Glutamatergic neuron (in vitro differentiated cells): ENCODE results near the gene CSAD. TPM values are rescaled to one million over a fixed set of nuclear protein-coding genes. Genes with fewer than 3 reads are reported as not detected.

Experiments used
- DNase-seq: peaks from one replicate; pipeline ENCODE4 v3.0.0; 2022
- H3K27ac Mint-ChIP-seq: one replicate; pipeline ENCODE4 v1.8.0; 2020; ENCODE audit warnings: mild to moderate bottlenecking, mixed read lengths, inconsistent platforms; ENCODE audit not compliant: unreplicated experiment
- H3K27me3 Mint-ChIP-seq: one replicate; pipeline ENCODE4 v1.8.0; 2020; ENCODE audit warnings: mild to moderate bottlenecking, moderate library complexity, mixed read lengths, inconsistent platforms; ENCODE audit not compliant: unreplicated experiment
- H3K36me3 Mint-ChIP-seq: one replicate; pipeline ENCODE4 v1.8.0; 2020; ENCODE audit warnings: mild to moderate bottlenecking, mixed read lengths, inconsistent platforms; ENCODE audit not compliant: unreplicated experiment
- H3K4me1 Mint-ChIP-seq: one replicate; pipeline ENCODE4 v1.8.0; 2020; ENCODE audit warnings: mild to moderate bottlenecking, low read depth, mixed read lengths, inconsistent platforms; ENCODE audit not compliant: unreplicated experiment
- H3K4me3 Mint-ChIP-seq: one replicate; pipeline ENCODE4 v1.8.0; 2020; ENCODE audit warnings: mild to moderate bottlenecking, mixed read lengths, inconsistent platforms; ENCODE audit not compliant: unreplicated experiment
- H3K9me3 Mint-ChIP-seq: one replicate; pipeline ENCODE4 v1.8.0; 2020; ENCODE audit warnings: mild to moderate bottlenecking, moderate library complexity, mixed read lengths, inconsistent platforms; ENCODE audit not compliant: unreplicated experiment
- CTCF ChIP-seq: fragments of 200-600 bp; sonication (generic); IDR thresholded peaks from one replicate; pipeline ENCODE4 v1.5.0; 2021; ENCODE audit not compliant: partially characterized antibody, unreplicated experiment
- total RNA-seq: library from RNA; stranded (reverse); fragmentation: NEBNext Ultra II Directional; extraction: Animal tissue kit (Norgen Biotek cat#: 25700); gene quantifications from one replicate; pipeline ENCODE4 v1.2.1, GENCODE V29; 2021; ENCODE audit not compliant: unreplicated experiment

The CSAD gene
- total RNA-seq, 1 donor from 2014 or later = 34.5 TPM

- Mint-ChIP-seq H3K36me3 (no peaks in the 10 kb centered on the region), H3K27me3 (peaks cover 27% of the 10 kb centered on the region), H3K9me3 (peaks cover 11% of the 10 kb centered on the region), H3K4me3 (no peak overlapping the region), H3K4me1 (peaks cover 9% of the 10 kb centered on the region), H3K27ac (no peak overlapping the region)
- no peak for TF ChIP-seq CTCF
- DNase-seq = no peak
These were observed 46.6 kb upstream of the CSAD start for GRCh38 chr12:53227341-53227740.

GRCh38 chr12:53226815-53227214, 46.1 kb upstream of the CSAD start:
- H3K4me1 Mint-ChIP-seq = peaks cover 12% of the 10 kb centered on the region
- TF ChIP-seq CTCF = no peak
- H3K36me3 Mint-ChIP-seq = no peaks in the 10 kb centered on the region
- peaks cover 14% of the 10 kb centered on the region for H3K9me3 Mint-ChIP-seq
- DNase-seq = no peak
- H3K27ac Mint-ChIP-seq = no peak overlapping the region
- H3K4me3 Mint-ChIP-seq = no peak overlapping the region
- H3K27me3 Mint-ChIP-seq = peaks cover 27% of the 10 kb centered on the region

GRCh38 chr12:53225635-53226424, 45.1 kb upstream of the CSAD start:
- no peaks in the 10 kb centered on the region for H3K36me3 Mint-ChIP-seq
- H3K9me3 Mint-ChIP-seq = peaks cover 14% of the 10 kb centered on the region
- no peak for TF ChIP-seq CTCF
- no peak overlapping the region for H3K4me3 Mint-ChIP-seq
- H3K27me3 Mint-ChIP-seq = peaks cover 26% of the 10 kb centered on the region
- DNase-seq = no peak
- peaks cover 12% of the 10 kb centered on the region for H3K4me1 Mint-ChIP-seq
- peak overlapping the region; percentile 1 for H3K27ac Mint-ChIP-seq

GRCh38 chr12:53224897-53225634, 44.3 kb upstream of the CSAD start:
- no peak for TF ChIP-seq CTCF
- H3K36me3 Mint-ChIP-seq = no peaks in the 10 kb centered on the region
- no peak for DNase-seq
- H3K27ac Mint-ChIP-seq = peak overlapping the region; percentile 1
- peaks cover 28% of the 10 kb centered on the region for H3K27me3 Mint-ChIP-seq
- H3K4me1 Mint-ChIP-seq = peaks cover 12% of the 10 kb centered on the region
- peak overlapping the region; percentile 30 for H3K4me3 Mint-ChIP-seq
- H3K9me3 Mint-ChIP-seq = peaks cover 14% of the 10 kb centered on the region
